ENCODE data around the gene KCNG2. TPM values are rescaled to one million over a fixed set of nuclear protein-coding genes. Genes with fewer than 3 reads are reported as not detected.

KCNG2 gene
- total RNA-seq, 4 donors from 2014 or later, result 0.41 to 6.7 TPM; not detected in 2

DNA sequence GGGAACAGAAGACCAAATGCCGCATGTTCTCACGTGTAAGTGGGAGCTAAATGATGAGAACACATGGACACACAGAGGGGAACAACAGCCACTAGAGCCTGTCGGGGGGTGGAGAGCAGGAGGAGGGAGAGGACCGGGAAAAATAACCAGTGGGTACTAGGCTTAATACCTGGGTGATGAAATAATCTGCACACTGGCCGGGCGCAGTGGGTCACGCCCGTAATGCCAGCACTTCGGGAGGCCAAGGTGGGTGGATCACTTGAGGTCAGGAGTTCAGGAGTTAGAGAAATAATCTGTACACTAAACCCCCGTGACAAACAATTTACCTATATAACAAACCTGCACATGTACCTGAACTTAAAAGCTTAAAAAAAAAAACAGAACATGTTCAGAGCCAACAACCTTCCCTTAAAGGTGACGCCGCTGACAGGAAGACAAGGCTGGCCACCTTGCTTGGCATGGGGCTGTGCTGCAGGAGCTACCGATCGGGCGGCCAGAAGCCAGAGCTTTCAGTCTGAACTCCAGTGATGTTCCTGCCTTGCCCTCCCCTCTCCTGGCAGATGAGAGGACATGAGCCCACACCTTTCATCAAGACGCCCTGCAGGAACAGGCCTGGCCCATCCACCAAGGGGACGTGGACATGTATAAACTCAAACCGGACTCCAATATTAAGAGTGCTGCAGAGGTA lies 142.5 kb downstream of the KCNG2 start:
- Histone ChIP-seq H3K9me3 (no peaks in the 10 kb centered on the region), H3K4me3 (no peak overlapping the region), H3K36me3 (peaks cover 0 to 13% (median 2%) of the 10 kb centered on the region in 4 donors), H3K4me1 (peaks cover 5 to 89% (median 56%) of the 10 kb centered on the region in 4 donors), H3K27ac (no peak overlapping the region), H3K27me3 (no peaks in the 10 kb centered on the region)
- intact Hi-C loops (cut with DNase I; ENCODE audit: low total_unique reads) (no loop called here), in situ Hi-C loops (cut with MboI; ENCODE audit: low pct_ligation_motif_present in 1 of 4, low pct_unique_long_range_greater_than_20kb in 1 of 4, low sequenced_read_pairs in 3 of 4) (no loop called here)
- peak; percentile 7 for DNase-seq
- 75 to 87% methylated on average over 9 to 18 of the region's 18 CpGs for WGBS, 2 donors (ENCODE audit: low coverage in 1 of 2)
- no peak for TF ChIP-seq POLR2AphosphoS5 (IDR thresholded peaks at IDR 0.05)
- no peak for TF ChIP-seq EP300 (IDR thresholded peaks at IDR 0.05; ENCODE audit: low read depth)
- TF ChIP-seq, protein P1, sequence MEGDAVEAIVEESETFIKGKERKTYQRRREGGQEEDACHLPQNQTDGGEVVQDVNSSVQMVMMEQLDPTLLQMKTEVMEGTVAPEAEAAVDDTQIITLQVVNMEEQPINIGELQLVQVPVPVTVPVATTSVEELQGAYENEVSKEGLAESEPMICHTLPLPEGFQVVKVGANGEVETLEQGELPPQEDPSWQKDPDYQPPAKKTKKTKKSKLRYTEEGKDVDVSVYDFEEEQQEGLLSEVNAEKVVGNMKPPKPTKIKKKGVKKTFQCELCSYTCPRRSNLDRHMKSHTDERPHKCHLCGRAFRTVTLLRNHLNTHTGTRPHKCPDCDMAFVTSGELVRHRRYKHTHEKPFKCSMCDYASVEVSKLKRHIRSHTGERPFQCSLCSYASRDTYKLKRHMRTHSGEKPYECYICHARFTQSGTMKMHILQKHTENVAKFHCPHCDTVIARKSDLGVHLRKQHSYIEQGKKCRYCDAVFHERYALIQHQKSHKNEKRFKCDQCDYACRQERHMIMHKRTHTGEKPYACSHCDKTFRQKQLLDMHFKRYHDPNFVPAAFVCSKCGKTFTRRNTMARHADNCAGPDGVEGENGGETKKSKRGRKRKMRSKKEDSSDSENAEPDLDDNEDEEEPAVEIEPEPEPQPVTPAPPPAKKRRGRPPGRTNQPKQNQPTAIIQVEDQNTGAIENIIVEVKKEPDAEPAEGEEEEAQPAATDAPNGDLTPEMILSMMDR (IDR thresholded peaks at IDR 0.05), result no peak
- TF ChIP-seq POLR2A (IDR thresholded peaks at IDR 0.05), result no peak

GRCh38 chr18:79940814-79941472 lies 143.2 kb downstream of the KCNG2 start:
- intact Hi-C loops (cut with DNase I; ENCODE audit: low total_unique reads), result no loop called here
- TF ChIP-seq POLR2AphosphoS5 (IDR thresholded peaks at IDR 0.05) (no peak), EP300 (IDR thresholded peaks at IDR 0.05; ENCODE audit: low read depth) (no peak), POLR2A (IDR thresholded peaks at IDR 0.05) (no peak)
- TF ChIP-seq, protein P1 (IDR thresholded peaks at IDR 0.05), result no peak
- no peaks in the 10 kb centered on the region for H3K27me3 ChIP-seq
- in situ Hi-C loops (cut with MboI; ENCODE audit: low pct_ligation_motif_present in 1 of 4, low pct_unique_long_range_greater_than_20kb in 1 of 4, low sequenced_read_pairs in 3 of 4), result no loop called here
- H3K4me3 ChIP-seq, result no peak overlapping the region
- WGBS, 2 donors (ENCODE audit: low coverage in 1 of 2), result 87 to 100% methylated on average over 2 to 17 of the region's 17 CpGs
- peaks cover 5 to 89% (median 58%) of the 10 kb centered on the region in 4 donors for H3K4me1 ChIP-seq
- H3K9me3 ChIP-seq, result no peaks in the 10 kb centered on the region
- H3K27ac ChIP-seq, result no peak overlapping the region
- DNase-seq, result peak; percentile 8
- H3K36me3 ChIP-seq, result peaks cover 0 to 13% (median 2%) of the 10 kb centered on the region in 4 donors

GRCh38 chr18:79941473-79942119 lies 143.9 kb downstream of the KCNG2 start:
- H3K27me3 ChIP-seq, result no peaks in the 10 kb centered on the region
- 74 to 83% methylated on average over 5 to 16 of the region's 16 CpGs for WGBS, 2 donors (ENCODE audit: low coverage in 1 of 2)
- peaks cover 0 to 13% (median 2%) of the 10 kb centered on the region in 4 donors for H3K36me3 ChIP-seq
- H3K9me3 ChIP-seq, result no peaks in the 10 kb centered on the region
- H3K27ac ChIP-seq, result peak overlapping the region in 1 of 4 donors; percentile 68
- in situ Hi-C loops (cut with MboI; ENCODE audit: low pct_ligation_motif_present in 1 of 4, low pct_unique_long_range_greater_than_20kb in 1 of 4, low sequenced_read_pairs in 3 of 4), result no loop called here
- no peak overlapping the region for H3K4me3 ChIP-seq
- peaks cover 5 to 89% (median 54%) of the 10 kb centered on the region in 4 donors for H3K4me1 ChIP-seq
- intact Hi-C loops (cut with DNase I; ENCODE audit: low total_unique reads), result no loop called here
- TF ChIP-seq EP300 (IDR thresholded peaks at IDR 0.05; ENCODE audit: low read depth), result no peak
- TF ChIP-seq POLR2AphosphoS5 (IDR thresholded peaks at IDR 0.05), result no peak
- TF ChIP-seq POLR2A (IDR thresholded peaks at IDR 0.05), result no peak
- TF ChIP-seq, protein P1 (IDR thresholded peaks at IDR 0.05), result no peak
- DNase-seq, result peak; percentile 6

DNA sequence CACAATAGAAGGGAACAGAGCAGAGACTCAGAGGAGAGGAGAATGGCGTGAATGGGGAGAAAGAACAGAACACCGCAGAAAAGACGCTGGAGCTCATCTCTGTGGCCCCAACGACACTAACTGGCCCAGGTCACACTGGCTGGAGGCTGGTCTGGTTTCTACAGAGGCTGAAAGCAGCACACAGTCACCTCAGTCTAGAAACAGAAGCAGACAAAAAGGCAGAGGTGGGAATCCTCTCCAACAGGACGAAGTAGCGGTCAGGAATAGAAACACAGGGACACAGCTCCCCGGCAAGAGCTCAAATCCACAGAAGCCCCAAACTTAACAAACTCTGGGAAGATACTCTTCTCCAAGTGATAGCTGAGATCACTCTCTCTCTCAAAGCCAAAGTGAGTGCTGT lies 144.5 kb downstream of the KCNG2 start:
- H3K27me3 ChIP-seq, result no peaks in the 10 kb centered on the region
- 79 to 92% methylated on average over 3 to 7 of the region's 7 CpGs for WGBS, 2 donors (ENCODE audit: low coverage in 1 of 2)
- peaks cover 0 to 13% (median 2%) of the 10 kb centered on the region in 4 donors for H3K36me3 ChIP-seq
- no peak overlapping the region for H3K4me3 ChIP-seq
- intact Hi-C loops (cut with DNase I; ENCODE audit: low total_unique reads), result no loop called here
- H3K4me1 ChIP-seq, result peaks cover 5 to 89% (median 55%) of the 10 kb centered on the region in 4 donors
- peak overlapping the region; percentile 68 to 88 (median 76) for H3K27ac ChIP-seq
- TF ChIP-seq POLR2A (IDR thresholded peaks at IDR 0.05) (no peak), POLR2AphosphoS5 (IDR thresholded peaks at IDR 0.05) (no peak), EP300 (IDR thresholded peaks at IDR 0.05; ENCODE audit: low read depth) (no peak)
- TF ChIP-seq, protein P1 (IDR thresholded peaks at IDR 0.05), result no peak
- DNase-seq, result peak; percentile 2
- in situ Hi-C loops (cut with MboI; ENCODE audit: low pct_ligation_motif_present in 1 of 4, low pct_unique_long_range_greater_than_20kb in 1 of 4, low sequenced_read_pairs in 3 of 4), result no loop called here
- no peaks in the 10 kb centered on the region for H3K9me3 ChIP-seq

Data from transverse colon (tissue), 4 donors.